Activated CD8-positive, alpha-beta T cell treated with anti-CD3 and anti-CD28 coated beads for 36 hours (primary cell): ENCODE measurements around the gene AHCYL1. TPM values are rescaled to one million over a fixed set of nuclear protein-coding genes. Genes with fewer than 3 reads are reported as not detected.

Experiments
- ATAC-seq: fragments of 200-7000 bp; cut with Tn5 transposase; one replicate; pipeline ENCODE4 v1.10.0; 2021; ENCODE audit warnings: mild to moderate bottlenecking, moderate library complexity
- CTCF ChIA-PET: fragments of 350-600 bp; sonication (Branson Sonifier 250); formaldehyde crosslinking; loops from one replicate; lab custom pipeline; 2021; ENCODE audit warnings: antibody characterized with exemption; lab: Charles Lee
- POLR2A ChIA-PET: fragments of 350-600 bp; sonication (Branson Sonifier 250); formaldehyde crosslinking; loops from one replicate; lab custom pipeline; 2021; ENCODE audit warnings: antibody characterized with exemption; lab: Charles Lee
- DNase-seq: peaks from one replicate; pipeline ENCODE4 v3.0.0-alpha.2; 2020
- H3K27ac Mint-ChIP-seq: one replicate; pipeline ENCODE4 v1.8.0; 2021; ENCODE audit warnings: mild to moderate bottlenecking, mixed read lengths
- H3K27me3 Mint-ChIP-seq: one replicate; pipeline ENCODE4 v1.8.0; 2021; ENCODE audit warnings: mixed read lengths
- H3K36me3 Mint-ChIP-seq: one replicate; pipeline ENCODE4 v1.8.0; 2021; ENCODE audit warnings: low read depth, mixed read lengths
- H3K4me1 Mint-ChIP-seq: one replicate; pipeline ENCODE4 v1.8.0; 2021; ENCODE audit warnings: low read depth, mixed read lengths
- H3K4me3 Mint-ChIP-seq: one replicate; pipeline ENCODE4 v1.8.0; 2021; ENCODE audit warnings: mild to moderate bottlenecking, moderate library complexity, mixed read lengths
- H3K9me3 Mint-ChIP-seq: one replicate; pipeline ENCODE4 v1.8.0; 2021; ENCODE audit warnings: mixed read lengths
- CTCF ChIP-seq: fragments of 200-600 bp; IDR thresholded peaks from one replicate; pipeline ENCODE4 v1.8.0; 2022; ENCODE audit warnings: antibody characterized with exemption, mild to moderate bottlenecking
- intact Hi-C: fragments of 100-400 bp; cut with micrococcal nuclease; formaldehyde crosslinking; loops from one replicate; pipeline ENCODE4 v1.10.0; 2022
- total RNA-seq, 2 experiments: library from RNA; stranded (reverse); gene quantifications; one replicate each; pipeline ENCODE4 v1.2.3, GENCODE V29; 2021

The AHCYL1 gene
- total RNA-seq, 2 experiments from 2014 or later: 77.8 to 79.1 TPM

- H3K27ac Mint-ChIP-seq: no peak overlapping the region
- intact Hi-C loops: no loop called here
- no peaks in the 10 kb centered on the region for H3K4me1 Mint-ChIP-seq
- ATAC-seq (no peak), DNase-seq (no peak)
- POLR2A ChIA-PET: interaction anchor here (0.9 to 1.0 kb wide), 2 partner anchors 23 to 78 kb away, joined by 3 read pairs; no protein-coding TSS in a partner anchor
- no peaks in the 10 kb centered on the region for H3K36me3 Mint-ChIP-seq
- CTCF ChIA-PET: interaction anchor here (1.3 kb wide), 1 partner anchor 15 kb away, joined by 4 read pairs; the partner anchor contains the start of gene AHCYL1
- H3K27me3 Mint-ChIP-seq: peaks cover 1% of the 10 kb centered on the region
- no peak for TF ChIP-seq CTCF
- H3K9me3 Mint-ChIP-seq: peaks cover 6% of the 10 kb centered on the region
- no peak overlapping the region for H3K4me3 Mint-ChIP-seq
These were observed 14.7 kb upstream of the AHCYL1 start for GRCh38 chr1:109969907-109970306.

- intact Hi-C loops: no loop called here
- CTCF ChIA-PET: interaction anchor here (1.9 to 18.3 kb wide), 3 partner anchors 12 to 190 kb away, joined by 5 to 745 read pairs (median 28); partner anchors contain the start of gene AHCYL1
- no peaks in the 10 kb centered on the region for H3K9me3 Mint-ChIP-seq
- no peaks in the 10 kb centered on the region for H3K4me1 Mint-ChIP-seq
- peaks cover 1% of the 10 kb centered on the region for H3K27me3 Mint-ChIP-seq
- no peak for ATAC-seq
- no peak overlapping the region for H3K27ac Mint-ChIP-seq
- H3K36me3 Mint-ChIP-seq: no peaks in the 10 kb centered on the region
- no peak overlapping the region for H3K4me3 Mint-ChIP-seq
- POLR2A ChIA-PET: no interaction called here
- no peak for TF ChIP-seq CTCF
- no peak for DNase-seq
These were observed 13.0 kb upstream of the AHCYL1 start for GRCh38 chr1:109971559-109971958.

GRCh38 chr1:109974191-109974590, 10.4 kb upstream of the AHCYL1 start:
- no peak for ATAC-seq
- no peaks in the 10 kb centered on the region for H3K9me3 Mint-ChIP-seq
- H3K27me3 Mint-ChIP-seq: peaks cover 1% of the 10 kb centered on the region
- H3K4me3 Mint-ChIP-seq: no peak overlapping the region
- TF ChIP-seq CTCF: no peak
- H3K36me3 Mint-ChIP-seq: no peaks in the 10 kb centered on the region
- intact Hi-C loops: no loop called here
- DNase-seq: no peak
- ChIA-PET POLR2A (interaction anchor here (1.5 kb wide), 1 partner anchor 10 kb away, joined by 4 read pairs; the partner anchor contains the start of gene AHCYL1), CTCF (interaction anchor here (3.4 to 18.3 kb wide), 2 partner anchors 10 to 192 kb away, joined by 28 to 745 read pairs; partner anchors contain the start of gene AHCYL1)
- H3K4me1 Mint-ChIP-seq: no peaks in the 10 kb centered on the region
- no peak overlapping the region for H3K27ac Mint-ChIP-seq

GRCh38 chr1:109975718-109976117, 8.8 kb upstream of the AHCYL1 start:
- H3K4me3 Mint-ChIP-seq: no peak overlapping the region
- ChIA-PET POLR2A (no interaction called here), CTCF (interaction anchor here (1.9 to 18.3 kb wide), 2 partner anchors 9 to 194 kb away, joined by 12 to 745 read pairs; partner anchors contain the start of gene AHCYL1)
- ATAC-seq (no peak), DNase-seq (no peak)
- H3K36me3 Mint-ChIP-seq: no peaks in the 10 kb centered on the region
- no peak overlapping the region for H3K27ac Mint-ChIP-seq
- no peaks in the 10 kb centered on the region for H3K4me1 Mint-ChIP-seq
- peaks cover 1% of the 10 kb centered on the region for H3K27me3 Mint-ChIP-seq
- intact Hi-C loops: no loop called here
- TF ChIP-seq CTCF: no peak
- H3K9me3 Mint-ChIP-seq: no peaks in the 10 kb centered on the region

- H3K36me3 Mint-ChIP-seq: no peaks in the 10 kb centered on the region
- ChIA-PET CTCF (interaction anchor here (1.9 to 18.3 kb wide), 2 partner anchors 8 to 195 kb away, joined by 12 to 745 read pairs; partner anchors contain the start of gene AHCYL1), POLR2A (no interaction called here)
- H3K9me3 Mint-ChIP-seq: no peaks in the 10 kb centered on the region
- H3K4me3 Mint-ChIP-seq: no peak overlapping the region
- H3K27ac Mint-ChIP-seq: no peak overlapping the region
- intact Hi-C loops: no loop called here
- H3K27me3 Mint-ChIP-seq: no peaks in the 10 kb centered on the region
- no peak for TF ChIP-seq CTCF
- ATAC-seq (no peak), DNase-seq (no peak)
- no peaks in the 10 kb centered on the region for H3K4me1 Mint-ChIP-seq
These were observed 7.8 kb upstream of the AHCYL1 start for GRCh38 chr1:109976762-109977161.
